Lung (tissue), 12 donors: ENCODE results near the gene SIKE1. TPM values are rescaled to one million over a fixed set of nuclear protein-coding genes. Genes with fewer than 3 reads are reported as not detected.

Experiments used
- ATAC-seq: fragments of 200-7000 bp; cut with Tn5 transposase; one replicate; pipeline ENCODE4 v1.9.1; 2020; ENCODE audit warnings: moderate number of reproducible peaks; ENCODE audit not compliant: insufficient read depth, low FRiP score
- DNase-seq, 3 donors: peaks; one replicate each; pipeline ENCODE4 v3.0.0-alpha.2; 2013 to 2017
- H3K27ac ChIP-seq, 2 donors: one replicate each; pipeline ENCODE4 v1.5.1; 2013; ENCODE audit warnings: mild to moderate bottlenecking in 2 of 2, moderate library complexity in 2 of 2, control low read depth in 1 of 2, inconsistent platforms in 1 of 2, low read depth in 1 of 2, low read length in 1 of 2
- H3K27me3 ChIP-seq, 3 donors: one replicate each; pipeline ENCODE4 v1.5.1; 2013; ENCODE audit warnings: low read length in 2 of 3; ENCODE audit not compliant: control insufficient read depth in 3 of 3, insufficient read depth in 3 of 3
- H3K36me3 ChIP-seq, 4 donors: one replicate each; pipeline ENCODE4 v1.5.1; 2013; ENCODE audit warnings: low read length in 4 of 4, mild to moderate bottlenecking in 1 of 4, moderate library complexity in 1 of 4; ENCODE audit not compliant: control insufficient read depth in 4 of 4, insufficient read depth in 4 of 4
- H3K4me1 ChIP-seq, 5 donors: one replicate each; pipeline ENCODE4 v1.5.1; 2013; ENCODE audit warnings: low read length in 5 of 5, mild to moderate bottlenecking in 2 of 5, moderate library complexity in 1 of 5; ENCODE audit not compliant: control insufficient read depth in 5 of 5, insufficient read depth in 5 of 5
- H3K4me3 ChIP-seq: one replicate; pipeline ENCODE4 v1.5.1; 2013; ENCODE audit warnings: mild to moderate bottlenecking, control low read depth, moderate library complexity
- H3K9ac ChIP-seq, 2 donors: one replicate each; pipeline ENCODE4 v1.5.1; 2013; ENCODE audit warnings: low read length in 2 of 2, control low read depth in 1 of 2; ENCODE audit not compliant: insufficient read depth in 1 of 2
- H3K9me3 ChIP-seq, 4 donors: one replicate each; pipeline ENCODE4 v1.5.1; 2013; ENCODE audit warnings: low read length in 3 of 4, mild to moderate bottlenecking in 1 of 4, moderate library complexity in 1 of 4; ENCODE audit not compliant: control insufficient read depth in 4 of 4, insufficient read depth in 3 of 4
- WGBS, 2 donors: extraction: QIAGEN DNeasy Blood & Tissue Kit; methylation state at CpG; one replicate each; pipeline ENCODE4 v1.1.7; 2013; 5-methylcytosine and 5-hydroxymethylcytosine counted together
- polyA plus RNA-seq, 2 donors: library from polyadenylated mRNA; stranded (reverse); fragments of 200-250 nt; gene quantifications; one replicate each; pipeline ENCODE4 v1.2.1, GENCODE V29; 2013
- total RNA-seq, 2 donors: library from RNA; depleted of rRNA in 1 of 2; stranded (reverse); fragments of >200 nt in 1 of 2; gene quantifications; one replicate each; pipeline ENCODE4 v1.2.1, GENCODE V29; 2014 to 2021
- TF ChIP-seq, protein P1 (sequence below): IDR thresholded peaks from 2 replicates; pipeline ENCODE4 v1.5.1; 2012; ENCODE audit warnings: mild to moderate bottlenecking; ENCODE audit errors: control extremely low read depth, extremely low read depth
- donor health status: control.
- donor health status: control.
- donor health status: Bipolar disorder and iron deficiency.
- donor health status: healthy.
- donor health status: DM: yes; HTN: yes; CAD: no.

The SIKE1 gene
- total and polyA plus RNA-seq, 4 donors: 17.2 to 71.5 (median 32.9) TPM

- Histone ChIP-seq H3K36me3 (peaks cover 7 to 29% (median 13%) of the 10 kb centered on the region in 4 donors), H3K4me1 (peaks cover 0 to 38% (median 2%) of the 10 kb centered on the region in 5 donors), H3K27ac (no peak overlapping the region), H3K9me3 (no peaks in the 10 kb centered on the region), H3K4me3 (no peak overlapping the region), H3K27me3 (no peaks in the 10 kb centered on the region), H3K9ac (no peak overlapping the region)
- WGBS, 2 donors: 86 to 89% methylated on average over 6 of the region's 6 CpGs
- TF ChIP-seq, protein P1, sequence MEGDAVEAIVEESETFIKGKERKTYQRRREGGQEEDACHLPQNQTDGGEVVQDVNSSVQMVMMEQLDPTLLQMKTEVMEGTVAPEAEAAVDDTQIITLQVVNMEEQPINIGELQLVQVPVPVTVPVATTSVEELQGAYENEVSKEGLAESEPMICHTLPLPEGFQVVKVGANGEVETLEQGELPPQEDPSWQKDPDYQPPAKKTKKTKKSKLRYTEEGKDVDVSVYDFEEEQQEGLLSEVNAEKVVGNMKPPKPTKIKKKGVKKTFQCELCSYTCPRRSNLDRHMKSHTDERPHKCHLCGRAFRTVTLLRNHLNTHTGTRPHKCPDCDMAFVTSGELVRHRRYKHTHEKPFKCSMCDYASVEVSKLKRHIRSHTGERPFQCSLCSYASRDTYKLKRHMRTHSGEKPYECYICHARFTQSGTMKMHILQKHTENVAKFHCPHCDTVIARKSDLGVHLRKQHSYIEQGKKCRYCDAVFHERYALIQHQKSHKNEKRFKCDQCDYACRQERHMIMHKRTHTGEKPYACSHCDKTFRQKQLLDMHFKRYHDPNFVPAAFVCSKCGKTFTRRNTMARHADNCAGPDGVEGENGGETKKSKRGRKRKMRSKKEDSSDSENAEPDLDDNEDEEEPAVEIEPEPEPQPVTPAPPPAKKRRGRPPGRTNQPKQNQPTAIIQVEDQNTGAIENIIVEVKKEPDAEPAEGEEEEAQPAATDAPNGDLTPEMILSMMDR: no peak
- DNase-seq: no peak
- ATAC-seq: no peak
Observed at GRCh38 chr1:114746450-114747121, 33.9 kb downstream of the SIKE1 start.

DNA sequence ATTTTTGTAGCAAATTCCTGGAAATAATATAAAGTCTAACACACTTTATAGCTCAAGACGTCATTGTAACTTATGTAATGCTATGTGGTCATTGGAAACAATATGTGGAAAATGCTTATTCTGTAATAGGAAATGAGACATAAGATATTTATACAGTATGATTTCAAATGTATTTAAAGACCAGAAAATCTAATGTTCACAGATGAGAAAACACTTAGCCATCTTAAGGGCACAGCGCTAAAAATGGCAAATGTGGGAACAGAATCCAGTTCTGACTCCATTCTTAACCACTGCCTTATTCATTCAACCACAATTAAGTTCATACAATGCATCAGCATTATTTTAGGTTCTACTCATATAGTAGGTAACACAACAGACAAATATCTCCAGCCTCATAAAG lies 35.2 kb downstream of the SIKE1 start:
- peaks cover 11 to 30% (median 16%) of the 10 kb centered on the region in 4 donors for H3K36me3 ChIP-seq
- no peak for ATAC-seq
- no peak for DNase-seq

DNA sequence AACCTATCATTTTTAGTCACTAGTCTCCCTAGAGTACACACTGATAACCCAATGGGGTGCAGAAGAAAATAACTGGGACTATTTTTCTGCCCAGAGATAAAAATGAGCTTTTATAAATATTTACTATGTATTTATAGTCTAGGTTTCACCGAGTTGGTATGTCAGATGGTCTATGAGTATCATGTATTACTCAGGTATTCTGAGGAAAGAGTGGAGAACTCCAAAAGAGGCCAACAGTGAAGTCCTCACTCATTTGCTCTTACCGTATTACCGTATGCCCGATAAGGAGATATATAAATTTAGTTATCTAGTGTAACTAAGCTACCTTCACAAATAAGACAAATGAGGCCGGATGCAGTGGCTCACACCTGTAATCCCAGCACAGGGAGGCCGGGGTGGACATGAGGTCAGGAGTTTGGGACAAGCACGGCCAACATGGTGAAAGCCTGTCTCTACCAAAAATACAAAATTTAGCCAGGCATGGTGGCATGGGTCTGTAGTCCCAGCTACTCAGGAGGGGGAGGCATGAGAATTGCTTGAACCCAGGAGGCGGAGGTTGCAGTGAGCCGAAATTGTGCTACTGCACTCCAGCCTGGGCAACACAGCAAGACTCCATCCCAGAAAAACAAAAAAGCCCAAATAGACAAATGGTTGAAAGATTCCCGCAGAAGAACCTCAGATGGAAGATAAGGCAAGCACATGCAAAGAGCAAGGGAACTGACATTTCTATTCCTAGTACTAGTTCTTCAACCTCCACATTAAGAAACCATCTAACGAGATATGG lies 38.3 kb downstream of the SIKE1 start:
- H3K27me3 ChIP-seq: no peaks in the 10 kb centered on the region
- DNase-seq (no peak), ATAC-seq (no peak)
- peaks cover 0 to 17% (median 0%) of the 10 kb centered on the region in 5 donors for H3K4me1 ChIP-seq
- no peaks in the 10 kb centered on the region for H3K9me3 ChIP-seq
- no peak overlapping the region for H3K27ac ChIP-seq
- H3K36me3 ChIP-seq: peaks cover 9 to 17% (median 13%) of the 10 kb centered on the region in 4 donors
- TF ChIP-seq, protein P1: no peak
- 93 to 95% methylated on average over 11 of the region's 11 CpGs for WGBS, 2 donors
- no peak overlapping the region for H3K9ac ChIP-seq
- no peak overlapping the region for H3K4me3 ChIP-seq

More for the DNA sequence above, 35.2 kb downstream of the SIKE1 start:
- 64% methylated on average over 2 of the region's 2 CpGs for WGBS, 2 donors
- H3K4me3 ChIP-seq: no peak overlapping the region
- H3K27me3 ChIP-seq: no peaks in the 10 kb centered on the region
- TF ChIP-seq, protein P1: no peak
- H3K9me3 ChIP-seq: no peaks in the 10 kb centered on the region
- H3K9ac ChIP-seq: no peak overlapping the region
- H3K27ac ChIP-seq: no peak overlapping the region
- peaks cover 0 to 34% (median 0%) of the 10 kb centered on the region in 5 donors for H3K4me1 ChIP-seq
